Measurements from ENCODE around the gene LSS.

Gene LSS

DNA sequence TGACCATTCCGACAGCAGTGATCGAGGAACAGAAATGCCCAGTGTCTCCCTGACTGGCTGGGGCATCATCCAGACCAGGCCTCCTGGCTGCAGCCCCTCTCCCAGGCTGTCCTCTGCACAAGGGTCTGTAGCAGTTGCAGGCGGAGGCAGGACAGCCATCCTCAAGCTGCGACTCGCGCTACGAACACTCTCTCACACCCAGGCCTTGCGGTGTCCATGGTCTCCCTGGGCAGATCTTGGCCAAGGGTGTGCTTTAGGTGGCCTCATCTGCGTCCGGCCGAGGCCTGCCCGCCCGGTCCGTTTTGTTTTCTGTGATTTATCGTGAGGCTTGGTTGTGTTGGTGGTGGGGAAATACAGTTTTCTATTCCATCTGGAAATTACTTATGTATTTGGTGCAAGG is 88.9 kb downstream of the LSS start:
- no peak overlapping the region for H3K4me3 ChIP-seq (ENCODE audit: low read depth, low read length)
- TF ChIP-seq, protein P1, sequence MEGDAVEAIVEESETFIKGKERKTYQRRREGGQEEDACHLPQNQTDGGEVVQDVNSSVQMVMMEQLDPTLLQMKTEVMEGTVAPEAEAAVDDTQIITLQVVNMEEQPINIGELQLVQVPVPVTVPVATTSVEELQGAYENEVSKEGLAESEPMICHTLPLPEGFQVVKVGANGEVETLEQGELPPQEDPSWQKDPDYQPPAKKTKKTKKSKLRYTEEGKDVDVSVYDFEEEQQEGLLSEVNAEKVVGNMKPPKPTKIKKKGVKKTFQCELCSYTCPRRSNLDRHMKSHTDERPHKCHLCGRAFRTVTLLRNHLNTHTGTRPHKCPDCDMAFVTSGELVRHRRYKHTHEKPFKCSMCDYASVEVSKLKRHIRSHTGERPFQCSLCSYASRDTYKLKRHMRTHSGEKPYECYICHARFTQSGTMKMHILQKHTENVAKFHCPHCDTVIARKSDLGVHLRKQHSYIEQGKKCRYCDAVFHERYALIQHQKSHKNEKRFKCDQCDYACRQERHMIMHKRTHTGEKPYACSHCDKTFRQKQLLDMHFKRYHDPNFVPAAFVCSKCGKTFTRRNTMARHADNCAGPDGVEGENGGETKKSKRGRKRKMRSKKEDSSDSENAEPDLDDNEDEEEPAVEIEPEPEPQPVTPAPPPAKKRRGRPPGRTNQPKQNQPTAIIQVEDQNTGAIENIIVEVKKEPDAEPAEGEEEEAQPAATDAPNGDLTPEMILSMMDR (IDR thresholded peaks at IDR 0.05; ENCODE audit: insufficient read depth, low read depth, low read length, missing control alignments): no peak
- no peak for DNase-seq (ENCODE audit: low read depth)

DNA sequence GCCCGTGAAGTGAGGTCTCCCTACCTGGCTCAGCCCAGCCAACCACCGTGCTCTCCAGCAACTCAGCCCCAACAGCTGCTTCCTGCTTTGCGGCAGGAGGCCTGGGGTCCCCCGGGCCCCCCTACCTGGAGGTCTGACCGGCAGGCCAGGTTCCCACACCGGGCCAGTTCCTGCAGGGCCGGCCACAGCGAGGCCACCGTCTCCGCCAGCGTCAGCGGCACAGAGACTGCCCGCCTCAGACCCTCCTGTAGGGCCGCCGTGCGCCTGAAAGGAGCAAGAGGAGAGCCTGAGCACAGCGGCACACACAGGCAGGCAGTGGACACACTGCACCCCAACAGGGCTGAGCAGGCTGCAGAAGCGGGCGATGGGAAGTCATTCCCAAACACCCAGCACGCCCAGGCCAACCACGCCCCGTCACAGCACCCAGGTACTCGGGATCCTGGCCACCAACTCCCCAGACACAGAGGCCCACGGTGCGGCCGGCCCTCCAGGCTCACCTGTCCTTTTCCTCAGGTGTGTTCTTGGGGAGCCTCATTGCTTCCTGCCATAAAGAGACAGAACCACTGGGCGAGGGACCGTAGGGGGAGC is 90.1 kb downstream of the LSS start:
- no peak for DNase-seq (ENCODE audit: low read depth)
- no peak overlapping the region for H3K4me3 ChIP-seq (ENCODE audit: low read depth, low read length)
- TF ChIP-seq, protein P1 (IDR thresholded peaks at IDR 0.05; ENCODE audit: insufficient read depth, low read depth, low read length, missing control alignments): no peak

All from GM12865 (cell line).